Urinary bladder (tissue), 4 donors: ENCODE results near the gene CRK. TPM values are rescaled to one million over a fixed set of nuclear protein-coding genes. Genes with fewer than 3 reads are reported as not detected.

Source experiments
- DNase-seq: peaks from one replicate; pipeline ENCODE4 v3.0.0-alpha.2; 2015; ENCODE audit errors: extremely low spot score
- H3K27ac ChIP-seq: one replicate; pipeline ENCODE4 v1.5.1; 2013; ENCODE audit warnings: low read depth, mild to moderate bottlenecking, moderate library complexity
- H3K36me3 ChIP-seq: one replicate; pipeline ENCODE4 v1.6.1; 2013; ENCODE audit warnings: mild to moderate bottlenecking, moderate library complexity; ENCODE audit not compliant: insufficient read depth
- H3K4me1 ChIP-seq: one replicate; pipeline ENCODE4 v1.6.1; 2013; ENCODE audit warnings: mild to moderate bottlenecking, moderate library complexity; ENCODE audit not compliant: insufficient read depth
- H3K4me3 ChIP-seq: one replicate; pipeline ENCODE4 v1.5.1; 2013; ENCODE audit warnings: low read depth, low read length
- WGBS: extraction: QIAGEN DNeasy Blood & Tissue Kit; methylation state at CpG from one replicate; pipeline ENCODE4 v1.1.7; 2013; 5-methylcytosine and 5-hydroxymethylcytosine counted together
- polyA plus RNA-seq: library from polyadenylated mRNA; stranded (reverse); fragments of 200-250 nt; gene quantifications from one replicate; pipeline ENCODE4 v1.2.3, GENCODE V29; 2013
- total RNA-seq: library from RNA; depleted of rRNA; stranded (reverse); fragments of >200 nt; gene quantifications from one replicate; pipeline ENCODE4 v1.2.3, GENCODE V29; 2014
- donor health status: healthy with polysubstance abuse.
- donor health status: healthy.

Gene CRK
- total RNA-seq (91.2 TPM), polyA plus RNA-seq (43.3 TPM)

- Histone ChIP-seq H3K27ac (peak within 1 kb of the TSS; percentile 93), H3K4me1 (peaks cover 2% of the 10 kb centered on the region), H3K4me3 (peak within 1 kb of the TSS; percentile 96), H3K36me3 (no peaks in the 10 kb centered on the region)
- DNase-seq: peak; percentile 83
- under 1% methylated on average over 93 of the region's 93 CpGs for WGBS
Observed at GRCh38 chr17:1455797-1456599, at the start of gene CRK. Gene CRK, minus strand, starts transcription at chr17:1456232. Its CDS starts 115 bp downstream, at chr17:1456117.

DNA sequence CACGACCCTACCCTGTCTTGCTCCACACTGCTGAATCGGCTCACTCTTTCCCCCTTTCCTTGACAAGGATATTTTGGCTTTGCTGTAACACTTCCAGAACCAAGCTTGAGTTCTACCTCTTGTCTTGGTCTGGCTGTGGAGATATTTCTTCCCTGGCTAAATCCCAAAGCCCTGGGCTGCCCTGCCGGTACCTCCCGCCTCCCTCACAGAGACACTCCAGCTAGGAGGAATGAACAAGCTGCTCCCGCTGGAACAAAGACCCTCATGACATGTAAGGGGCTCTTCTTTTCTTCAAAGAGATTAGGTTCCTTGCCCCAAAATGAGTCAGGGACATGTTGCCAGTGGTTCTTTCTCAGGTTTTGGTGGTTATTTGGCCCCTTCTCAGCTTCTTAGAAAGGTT is 49.6 kb upstream of the CRK start:
- no peak for DNase-seq

DNA sequence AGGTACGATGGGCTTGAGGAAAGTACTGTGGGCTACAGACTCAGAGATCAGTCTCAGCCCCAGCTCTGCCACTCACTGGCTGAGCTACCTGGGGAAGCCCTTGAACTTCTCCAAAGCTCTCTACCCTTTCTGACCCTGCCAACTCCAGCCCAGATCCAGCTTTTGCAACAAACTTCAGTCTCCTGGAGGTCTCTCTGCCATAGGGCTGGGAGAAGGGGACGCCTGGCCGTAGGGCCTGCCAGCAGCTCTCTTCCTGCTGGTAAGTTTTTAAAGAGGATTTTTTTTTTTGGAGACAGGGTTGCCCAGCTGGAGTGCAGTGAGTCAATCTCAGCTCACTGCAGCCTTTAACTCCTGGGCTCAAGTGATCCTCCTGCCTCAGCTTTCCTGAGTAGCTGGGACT is 48.8 kb upstream of the CRK start:
- no peak for DNase-seq
- Histone ChIP-seq H3K27ac (no peak overlapping the region), H3K4me3 (no peak overlapping the region), H3K4me1 (no peaks in the 10 kb centered on the region), H3K36me3 (no peaks in the 10 kb centered on the region)
- whole genome bisulfite sequencing: 87% methylated on average over 3 of the region's 3 CpGs

More for the DNA sequence above, 49.6 kb upstream of the CRK start:
- H3K4me3 ChIP-seq: no peak overlapping the region
- no peaks in the 10 kb centered on the region for H3K4me1 ChIP-seq
- H3K36me3 ChIP-seq: no peaks in the 10 kb centered on the region
- 76% methylated on average over 5 of the region's 5 CpGs for WGBS
- H3K27ac ChIP-seq: no peak overlapping the region

- no peak overlapping the region for H3K27ac ChIP-seq
- H3K4me1 ChIP-seq: no peaks in the 10 kb centered on the region
- no peaks in the 10 kb centered on the region for H3K36me3 ChIP-seq
- WGBS: 79% methylated on average over 10 of the region's 10 CpGs
- H3K4me3 ChIP-seq: no peak overlapping the region
- no peak for DNase-seq
Observed at GRCh38 chr17:1503699-1504098, 47.7 kb upstream of the CRK start.

DNA sequence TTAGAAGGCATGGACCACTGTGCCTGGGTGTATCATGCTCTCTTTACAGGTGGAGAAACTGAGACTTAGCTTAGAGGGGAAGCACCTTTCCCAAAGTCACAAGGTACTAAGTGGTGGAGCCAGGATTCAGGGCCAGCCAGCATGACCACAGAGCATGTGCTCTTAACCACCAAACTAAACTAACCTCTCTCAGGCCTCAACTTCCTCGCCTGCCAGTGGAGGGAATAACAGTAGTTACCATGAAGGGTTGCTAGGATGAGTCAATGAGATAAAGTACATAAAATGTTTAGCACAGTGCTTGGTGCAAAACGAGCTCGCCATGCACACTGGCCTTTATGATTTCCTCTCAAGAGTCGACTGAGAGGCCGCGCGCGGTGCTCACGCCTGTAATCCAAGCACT is 42.8 kb upstream of the CRK start:
- no peak for DNase-seq
- H3K4me3 ChIP-seq: no peak overlapping the region
- no peaks in the 10 kb centered on the region for H3K4me1 ChIP-seq
- 73% methylated on average over 9 of the region's 9 CpGs for WGBS
- no peaks in the 10 kb centered on the region for H3K36me3 ChIP-seq
- no peak overlapping the region for H3K27ac ChIP-seq

- 66% methylated on average over 2 of the region's 2 CpGs for WGBS
- Histone ChIP-seq H3K36me3 (no peaks in the 10 kb centered on the region), H3K4me3 (no peak overlapping the region), H3K27ac (no peak overlapping the region), H3K4me1 (no peaks in the 10 kb centered on the region)
- DNase-seq: no peak
Observed at GRCh38 chr17:1498233-1498632, 42.2 kb upstream of the CRK start.

GRCh38 chr17:1497831-1498230 is 41.8 kb upstream of the CRK start:
- WGBS: 81% methylated on average over 15 of the region's 15 CpGs
- DNase-seq: no peak
- no peak overlapping the region for H3K27ac ChIP-seq
- H3K4me1 ChIP-seq: no peaks in the 10 kb centered on the region
- no peak overlapping the region for H3K4me3 ChIP-seq
- H3K36me3 ChIP-seq: no peaks in the 10 kb centered on the region

- Histone ChIP-seq H3K4me3 (no peak overlapping the region), H3K36me3 (no peaks in the 10 kb centered on the region), H3K27ac (no peak overlapping the region), H3K4me1 (no peaks in the 10 kb centered on the region)
- no peak for DNase-seq
- 80% methylated on average over 14 of the region's 14 CpGs for WGBS
Observed at GRCh38 chr17:1496869-1497268, 40.8 kb upstream of the CRK start.

GRCh38 chr17:1495265-1495989 is 39.4 kb upstream of the CRK start:
- 49% methylated on average over 14 of the region's 14 CpGs for WGBS
- no peaks in the 10 kb centered on the region for H3K36me3 ChIP-seq
- no peak for DNase-seq
- no peak overlapping the region for H3K27ac ChIP-seq
- H3K4me3 ChIP-seq: no peak overlapping the region
- H3K4me1 ChIP-seq: no peaks in the 10 kb centered on the region

GRCh38 chr17:1494736-1495253 is 38.8 kb upstream of the CRK start:
- Histone ChIP-seq H3K4me1 (no peaks in the 10 kb centered on the region), H3K27ac (no peak overlapping the region), H3K36me3 (no peaks in the 10 kb centered on the region), H3K4me3 (no peak overlapping the region)
- whole genome bisulfite sequencing: 83% methylated on average over 11 of the region's 11 CpGs
- no peak for DNase-seq

- Histone ChIP-seq H3K4me1 (no peaks in the 10 kb centered on the region), H3K27ac (no peak overlapping the region), H3K36me3 (no peaks in the 10 kb centered on the region), H3K4me3 (no peak overlapping the region)
- DNase-seq: no peak
- 94% methylated on average over 7 of the region's 7 CpGs for WGBS
Observed at GRCh38 chr17:1494203-1494602, 38.2 kb upstream of the CRK start.

- Histone ChIP-seq H3K4me3 (no peak overlapping the region), H3K27ac (no peak overlapping the region), H3K4me1 (no peaks in the 10 kb centered on the region), H3K36me3 (no peaks in the 10 kb centered on the region)
- WGBS: 74% methylated on average over 23 of the region's 23 CpGs
- no peak for DNase-seq
Observed at GRCh38 chr17:1493291-1493980, 37.4 kb upstream of the CRK start.

- WGBS: 64% methylated on average over 35 of the region's 35 CpGs
- no peaks in the 10 kb centered on the region for H3K4me1 ChIP-seq
- H3K4me3 ChIP-seq: peak within 1 kb of the TSS; percentile 67
- peak within 1 kb of the TSS; percentile 67 for H3K27ac ChIP-seq
- DNase-seq: no peak
- no peaks in the 10 kb centered on the region for H3K36me3 ChIP-seq
Observed at GRCh38 chr17:1492249-1493206, 36.5 kb upstream of the CRK start, which contains the start of gene MYO1C. Gene MYO1C, minus strand, starts transcription at chr17:1492686. Its CDS starts 199 bp downstream, at chr17:1492487.
